SK-N-SH treated with all-trans-retinoic acid at 6 μM for 48 hours (cell line): ENCODE results near the gene ARRB1.

Experiments
- ATAC-seq: fragments of 200-7000 bp; cut with Tn5 transposase; 3 replicates; pipeline ENCODE4 v1.9.1; 2020; ENCODE audit warnings: mild to moderate bottlenecking, moderate library complexity
- ARNTL ChIP-seq: fragments of 450-650 bp; formaldehyde crosslinking; IDR thresholded peaks from 2 replicates; pipeline ENCODE4 v1.5.0; 2020; ENCODE audit warnings: low read depth, mild to moderate bottlenecking, moderate library complexity, borderline replicate concordance
- BACH2 ChIP-seq: fragments of 250-450 bp; sonication (Bioruptor Pico); IDR thresholded peaks from 2 replicates; pipeline ENCODE4 v1.9.0; 2021; ENCODE audit warnings: mild to moderate bottlenecking, borderline replicate concordance
- CREB5 ChIP-seq: fragments of 250-450 bp; sonication (Bioruptor Pico); IDR thresholded peaks from 2 replicates; pipeline ENCODE4 v1.5.1; 2020; ENCODE audit warnings: low read depth, mild to moderate bottlenecking, moderate library complexity
- CSDC2 ChIP-seq: fragments of 250-450 bp; sonication (Bioruptor Pico); IDR thresholded peaks from 2 replicates; pipeline ENCODE4 v1.5.0; 2020; ENCODE audit warnings: mild to moderate bottlenecking, moderate library complexity
- CSRNP3 ChIP-seq: fragments of 250-450 bp; sonication (Bioruptor Pico); IDR thresholded peaks from 2 replicates; pipeline ENCODE4 v1.5.1; 2021; ENCODE audit warnings: mild to moderate bottlenecking, moderate library complexity
- GLIS3 ChIP-seq: fragments of 250-450 bp; sonication (Bioruptor Pico); IDR thresholded peaks from 2 replicates; pipeline ENCODE4 v1.5.0; 2020; ENCODE audit warnings: mild to moderate bottlenecking, moderate library complexity
- ISL1 ChIP-seq: fragments of 250-450 bp; sonication (Bioruptor Pico); IDR thresholded peaks from 2 replicates; pipeline ENCODE4 v2.1.2; 2022; ENCODE audit warnings: mild to moderate bottlenecking, moderate library complexity
- OSR1 ChIP-seq: fragments of 250-450 bp; sonication (Bioruptor Pico); IDR thresholded peaks from 2 replicates; pipeline ENCODE4 v1.8.0; 2022; ENCODE audit warnings: moderate library complexity, mild to moderate bottlenecking, inconsistent platforms
- PATZ1 ChIP-seq: fragments of 250-450 bp; sonication (Bioruptor Pico); IDR thresholded peaks from 2 replicates; pipeline ENCODE4 v1.8.0; 2020; ENCODE audit warnings: mild to moderate bottlenecking, moderate library complexity, borderline replicate concordance
- PPARA ChIP-seq: fragments of 250-450 bp; sonication (Bioruptor Pico); IDR thresholded peaks from 2 replicates; pipeline ENCODE4 v1.5.0; 2020; ENCODE audit warnings: mild to moderate bottlenecking, borderline replicate concordance
- RARB ChIP-seq: fragments of 250-450 bp; sonication (Bioruptor Pico); IDR thresholded peaks from 2 replicates; pipeline ENCODE4 v1.8.0; 2021; ENCODE audit warnings: mild to moderate bottlenecking, moderate library complexity
- SNAI2 ChIP-seq: fragments of 250-450 bp; sonication (Bioruptor Pico); IDR thresholded peaks from 2 replicates; pipeline ENCODE4 v1.5.0; 2020; ENCODE audit warnings: mild to moderate bottlenecking, moderate library complexity
- TCF4 ChIP-seq: fragments of 250-450 bp; sonication (Bioruptor Pico); IDR thresholded peaks from 2 replicates; pipeline ENCODE4 v1.8.0; 2021; ENCODE audit warnings: mild to moderate bottlenecking, moderate library complexity, borderline replicate concordance
- TOX ChIP-seq: fragments of 250-450 bp; sonication (Bioruptor Pico); IDR thresholded peaks from 2 replicates; pipeline ENCODE4 v1.8.0; 2021; ENCODE audit warnings: mild to moderate bottlenecking, moderate library complexity, borderline replicate concordance
- TSHZ2 ChIP-seq: fragments of 250-450 bp; sonication (Bioruptor Pico); IDR thresholded peaks from 2 replicates; pipeline ENCODE4 v1.5.0; 2020; ENCODE audit warnings: mild to moderate bottlenecking, moderate library complexity
- ZC3H10 ChIP-seq: fragments of 250-450 bp; sonication (Bioruptor Pico); IDR thresholded peaks from 2 replicates; pipeline ENCODE4 v1.5.1; 2021; ENCODE audit warnings: mild to moderate bottlenecking, moderate library complexity
- ZFP3 ChIP-seq: fragments of 250-450 bp; sonication (Bioruptor Pico); IDR thresholded peaks from 2 replicates; pipeline ENCODE4 v1.5.0; 2020; ENCODE audit warnings: mild to moderate bottlenecking, moderate library complexity
- ZFP30 ChIP-seq: fragments of 450-650 bp; formaldehyde crosslinking; IDR thresholded peaks from 2 replicates; pipeline ENCODE4 v1.5.0; 2022; ENCODE audit warnings: mild to moderate bottlenecking, moderate library complexity
- ZNF565 ChIP-seq: fragments of 450-650 bp; formaldehyde crosslinking; conservative IDR thresholded peaks from 2 replicates; pipeline ENCODE4 v1.5.0; 2020; ENCODE audit warnings: low read depth, mild to moderate bottlenecking, moderate library complexity
- ZNF70 ChIP-seq: fragments of 450-650 bp; formaldehyde crosslinking; IDR thresholded peaks from 2 replicates; pipeline ENCODE4 v1.5.0; 2020; ENCODE audit warnings: mild to moderate bottlenecking, moderate library complexity
- ZNF8 ChIP-seq: fragments of 450-650 bp; formaldehyde crosslinking; IDR thresholded peaks from 2 replicates; pipeline ENCODE4 v1.5.0; 2020; ENCODE audit warnings: mild to moderate bottlenecking, moderate library complexity

Gene ARRB1

GRCh38 chr11:75320046-75320618, 31.3 kb downstream of the ARRB1 start:
- no peak for ATAC-seq
- TF ChIP-seq SNAI2 (CRISPR knock-in tag) (no peak), ZNF565 (CRISPR knock-in tag) (no peak), CSRNP3 (CRISPR knock-in tag) (no peak), ISL1 (no peak), RARB (CRISPR knock-in tag) (no peak), TOX (CRISPR knock-in tag) (no peak), GLIS3 (no peak), BACH2 (CRISPR knock-in tag) (no peak), ZNF8 (no peak), CREB5 (CRISPR knock-in tag) (no peak), TSHZ2 (CRISPR knock-in tag) (no peak), CSDC2 (CRISPR knock-in tag) (no peak), OSR1 (CRISPR knock-in tag) (no peak), ZFP30 (CRISPR knock-in tag) (no peak), ZC3H10 (no peak), TCF4 (CRISPR knock-in tag) (no peak), PATZ1 (CRISPR knock-in tag) (no peak), PPARA (no peak), ZNF70 (CRISPR knock-in tag) (no peak)

GRCh38 chr11:75319035-75319877, 32.2 kb downstream of the ARRB1 start:
- peak; percentile 77; the same call in 1 of the 2 replicates for TF ChIP-seq ZFP3 (CRISPR knock-in tag)
- TF ChIP-seq ZC3H10: no peak
- peak; percentile 42 for ATAC-seq

- no peak for ATAC-seq
- TF ChIP-seq ISL1 (no peak), ZC3H10 (no peak), TSHZ2 (CRISPR knock-in tag) (no peak), ZNF70 (CRISPR knock-in tag) (no peak), ARNTL (CRISPR knock-in tag) (no peak), PATZ1 (CRISPR knock-in tag) (no peak), RARB (CRISPR knock-in tag) (no peak), GLIS3 (no peak), ZFP30 (CRISPR knock-in tag) (no peak), ZFP3 (CRISPR knock-in tag) (no peak), CREB5 (CRISPR knock-in tag) (no peak), ZNF8 (no peak), OSR1 (CRISPR knock-in tag) (no peak), TOX (CRISPR knock-in tag) (no peak)
These were observed 33.9 kb downstream of the ARRB1 start for GRCh38 chr11:75317446-75318122.
